GM10248 (cell line): ENCODE results near the gene TNS1.

Experiments
- CTCF ChIA-PET: fragments of 300-600 bp; sonication (Branson Sonifier 250); formaldehyde crosslinking; extraction: SDS; loops from one replicate; lab custom pipeline; 2021; ENCODE audit warnings: antibody characterized with exemption; lab: Yijun Ruan, JAX
- POLR2A ChIA-PET: fragments of 350-650 bp; sonication (Branson Sonifier 250); formaldehyde crosslinking; extraction: SDS; loops from one replicate; lab custom pipeline; 2020; ENCODE audit warnings: antibody characterized with exemption; lab: Yijun Ruan, JAX
- DNase-seq: peaks from one replicate; pipeline ENCODE4 v3.0.0; 2012; ENCODE audit errors: extremely low spot score
- TF ChIP-seq, protein P1 (sequence below): IDR thresholded peaks from 2 replicates; pipeline ENCODE4 v1.5.1; 2012; ENCODE audit warnings: mild to moderate bottlenecking, low read depth; ENCODE audit errors: extremely low read depth, missing control alignments, control extremely low read depth

Gene TNS1

DNA sequence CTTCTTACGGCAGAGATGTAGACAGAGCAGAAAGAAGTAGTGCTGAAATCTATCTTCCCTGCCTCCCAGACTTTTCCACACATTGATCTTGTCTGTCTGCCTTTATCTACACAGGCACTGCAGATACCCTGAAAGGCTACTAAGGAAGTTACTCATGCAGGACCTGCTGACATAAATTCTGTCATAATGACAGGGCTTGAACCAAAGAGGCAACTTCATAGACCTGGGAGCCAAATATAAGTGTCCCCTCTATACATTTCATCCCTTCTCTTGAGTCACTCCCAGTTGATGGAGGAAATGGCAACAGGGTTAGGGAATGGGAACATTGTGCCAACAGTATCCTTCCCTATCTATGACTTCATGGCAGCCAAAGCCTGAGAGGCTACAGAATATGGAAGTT lies 157.5 kb downstream of the TNS1 start:
- POLR2A ChIA-PET, result no interaction called here

DNA sequence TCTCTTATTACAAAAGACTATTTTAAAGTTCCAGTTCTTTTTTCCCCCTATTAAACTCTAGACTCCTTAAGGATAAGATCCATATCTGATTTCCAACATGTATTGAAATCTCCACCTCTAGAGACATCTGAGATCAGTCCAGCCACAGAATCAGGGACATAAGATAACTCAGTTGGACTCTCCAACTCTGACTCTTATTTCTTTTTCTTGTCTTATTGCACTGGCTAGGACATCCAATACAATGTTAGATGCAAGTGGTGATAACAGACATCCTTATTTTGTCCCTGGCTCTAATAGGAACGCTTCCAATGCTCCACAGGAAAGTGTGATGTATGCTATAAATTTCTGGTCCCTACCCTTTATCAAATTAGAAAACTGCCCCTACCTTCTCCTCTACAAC lies 158.1 kb downstream of the TNS1 start:
- POLR2A ChIA-PET, result no interaction called here
- TF ChIP-seq, protein P1, sequence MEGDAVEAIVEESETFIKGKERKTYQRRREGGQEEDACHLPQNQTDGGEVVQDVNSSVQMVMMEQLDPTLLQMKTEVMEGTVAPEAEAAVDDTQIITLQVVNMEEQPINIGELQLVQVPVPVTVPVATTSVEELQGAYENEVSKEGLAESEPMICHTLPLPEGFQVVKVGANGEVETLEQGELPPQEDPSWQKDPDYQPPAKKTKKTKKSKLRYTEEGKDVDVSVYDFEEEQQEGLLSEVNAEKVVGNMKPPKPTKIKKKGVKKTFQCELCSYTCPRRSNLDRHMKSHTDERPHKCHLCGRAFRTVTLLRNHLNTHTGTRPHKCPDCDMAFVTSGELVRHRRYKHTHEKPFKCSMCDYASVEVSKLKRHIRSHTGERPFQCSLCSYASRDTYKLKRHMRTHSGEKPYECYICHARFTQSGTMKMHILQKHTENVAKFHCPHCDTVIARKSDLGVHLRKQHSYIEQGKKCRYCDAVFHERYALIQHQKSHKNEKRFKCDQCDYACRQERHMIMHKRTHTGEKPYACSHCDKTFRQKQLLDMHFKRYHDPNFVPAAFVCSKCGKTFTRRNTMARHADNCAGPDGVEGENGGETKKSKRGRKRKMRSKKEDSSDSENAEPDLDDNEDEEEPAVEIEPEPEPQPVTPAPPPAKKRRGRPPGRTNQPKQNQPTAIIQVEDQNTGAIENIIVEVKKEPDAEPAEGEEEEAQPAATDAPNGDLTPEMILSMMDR, result no peak

More for the DNA sequence above, 157.5 kb downstream of the TNS1 start:
- CTCF ChIA-PET, result no interaction called here
- no peak for DNase-seq
- TF ChIP-seq, protein P1, result no peak

DNA sequence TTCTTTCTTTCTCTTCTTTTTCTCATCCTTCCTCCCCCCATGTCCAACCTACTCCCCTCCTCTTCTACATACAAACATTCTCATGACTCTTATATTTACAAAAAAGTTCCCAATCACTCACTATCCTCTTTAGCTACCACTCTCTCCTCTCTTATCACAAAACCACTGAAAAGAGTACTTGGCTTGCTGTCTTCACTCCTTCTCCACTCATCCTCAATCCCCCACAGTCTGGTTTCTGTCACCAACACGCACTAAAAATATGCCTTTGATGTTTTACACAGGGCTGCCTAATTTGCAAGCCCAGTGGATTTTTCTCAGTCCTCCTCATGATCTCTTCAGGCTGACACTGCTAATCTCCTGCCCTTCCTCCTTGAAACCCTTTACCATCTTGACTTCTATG lies 159.5 kb downstream of the TNS1 start:
- TF ChIP-seq, protein P1, result no peak
- ChIA-PET CTCF (interaction anchor here (0.8 to 1.3 kb wide), 2 partner anchors 43 to 1215 kb away, joined by 3 to 6 read pairs; no protein-coding TSS in a partner anchor), POLR2A (no interaction called here)
- DNase-seq, result no peak

More for the DNA sequence above, 158.1 kb downstream of the TNS1 start:
- CTCF ChIA-PET, result no interaction called here
- no peak for DNase-seq

DNA sequence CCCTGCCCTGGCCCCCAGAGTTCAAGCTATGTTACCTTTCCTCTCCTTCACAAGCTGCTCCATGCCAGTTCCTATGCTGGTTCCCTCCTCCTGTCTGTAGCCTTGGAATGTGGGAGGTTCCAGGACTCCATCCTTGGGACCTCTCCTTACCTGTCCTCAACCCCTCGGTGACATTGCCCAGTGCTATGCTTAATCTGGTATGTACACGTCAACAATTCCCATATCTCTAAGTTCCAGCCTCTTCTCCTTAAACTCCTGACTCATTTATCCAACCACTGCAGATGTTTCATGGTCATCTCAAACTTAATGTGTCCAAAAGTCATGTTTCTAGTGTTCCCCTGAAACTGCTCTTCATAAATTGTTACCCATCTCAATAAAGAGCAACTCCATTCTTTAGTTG lies 160.8 kb downstream of the TNS1 start:
- TF ChIP-seq, protein P1, result no peak
- POLR2A ChIA-PET, result no interaction called here
- CTCF ChIA-PET, result no interaction called here
- no peak for DNase-seq

DNA sequence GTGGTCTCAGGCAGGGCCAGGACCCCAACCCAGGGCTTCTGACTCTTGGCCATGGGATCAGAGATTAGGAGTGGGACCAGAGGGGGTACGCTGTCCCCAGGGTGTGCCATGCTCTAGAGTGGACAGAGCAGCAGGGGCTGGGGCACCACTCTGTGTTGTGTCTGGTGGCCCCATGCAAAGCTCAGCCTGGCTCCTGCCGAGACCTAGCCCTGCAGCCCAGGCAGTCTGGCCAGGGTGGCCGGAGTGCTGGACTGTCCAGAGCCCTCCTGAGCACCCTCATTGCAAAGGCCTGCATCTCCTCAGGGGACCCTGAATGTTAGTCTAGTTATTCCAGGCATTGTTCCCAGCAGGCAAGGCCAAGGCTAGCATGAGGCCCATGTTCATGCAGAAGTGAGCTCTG lies 162.3 kb downstream of the TNS1 start:
- POLR2A ChIA-PET, result no interaction called here
- no peak for DNase-seq
- CTCF ChIA-PET, result no interaction called here
- TF ChIP-seq, protein P1, result no peak

DNA sequence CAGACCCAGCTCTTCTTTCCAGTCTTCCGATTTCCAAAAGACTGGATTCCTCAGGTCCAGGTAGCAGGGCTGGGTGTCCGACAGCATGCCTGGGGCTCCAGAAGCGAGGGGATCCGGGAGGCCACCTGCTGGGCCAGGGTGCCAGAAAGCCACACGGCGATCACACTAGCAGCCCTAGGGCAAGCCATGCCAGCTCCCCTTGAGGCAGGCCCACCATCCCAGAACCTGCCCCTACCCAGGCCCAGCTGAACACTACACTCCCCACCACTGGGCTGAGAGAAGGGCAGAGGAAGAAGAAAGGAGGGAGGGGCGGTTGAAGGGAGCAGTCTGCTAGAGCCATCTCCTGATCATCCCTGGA lies 163.1 kb downstream of the TNS1 start:
- CTCF ChIA-PET, result no interaction called here
- POLR2A ChIA-PET, result no interaction called here
- DNase-seq, result no peak
- TF ChIP-seq, protein P1, result no peak

DNA sequence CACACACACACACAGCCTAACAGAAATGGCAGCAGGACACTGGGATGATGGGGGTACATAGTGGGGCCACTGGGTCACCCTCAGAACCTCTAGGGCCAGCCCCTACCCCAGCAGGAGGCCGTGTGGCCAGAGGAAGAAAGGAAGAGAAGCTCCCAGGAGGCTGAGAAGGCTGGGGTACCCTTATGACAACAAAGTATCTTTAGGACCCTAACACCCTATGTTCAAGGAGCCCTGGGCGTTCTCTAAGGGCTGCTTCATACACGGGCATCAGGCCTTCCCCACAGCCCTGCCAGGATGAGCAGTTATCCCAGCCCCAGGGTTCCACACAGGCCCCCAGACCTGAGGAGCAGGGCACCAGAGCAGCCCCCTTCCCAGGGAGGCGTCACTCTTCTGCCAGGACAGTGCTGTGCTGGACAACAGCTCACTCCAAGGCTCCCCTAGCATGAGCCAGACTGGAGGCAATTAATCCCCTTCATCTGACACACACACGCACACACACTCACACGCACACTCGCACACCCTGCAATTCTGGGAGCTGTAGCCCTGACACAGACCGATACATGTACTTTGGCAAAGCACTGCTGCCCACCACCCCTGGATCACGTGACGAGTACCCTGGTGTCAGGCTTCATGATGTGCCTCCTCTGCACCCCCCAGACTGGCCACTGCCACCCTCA lies 163.6 kb downstream of the TNS1 start:
- ChIA-PET POLR2A (no interaction called here), CTCF (no interaction called here)
- DNase-seq, result no peak

More for the DNA sequence above, 163.6 kb downstream of the TNS1 start:
- TF ChIP-seq, protein P1, result no peak
